ENCODE data around the gene TRIM66. TPM values are rescaled to one million over a fixed set of nuclear protein-coding genes. Genes with fewer than 3 reads are reported as not detected.
A peak's percentile ranks its signal among the peaks of the same experiment; 100 is the strongest.

Gene TRIM66
- total and polyA plus RNA-seq, 2 of the 8 experiments (the other 6 are each of a cell fraction or from before 2014, with no cell fraction given): 3.1 to 3.5 TPM

GRCh38 chr11:8593935-8594909 is 88.2 kb downstream of the TRIM66 start, which contains the start of gene STK33:
Gene STK33 (minus strand): TSS chr11:8594228. CDS start chr11:8474905, 119,323 bp downstream.
- Histone ChIP-seq H3K36me3 (ENCODE audit: control insufficient read depth in 2 of 4, insufficient read depth in 4 of 4, low read length in 3 of 4) (no peaks in the 10 kb centered on the region), H4K5ac (ENCODE audit: insufficient read length, low read depth, low read length) (peak within 1 kb of the TSS; percentile 94), H2BK120ac (replicated peaks; ENCODE audit: low read depth, low read length) (peak within 1 kb of the TSS; percentile 29), H3K23ac (ENCODE audit: insufficient read length) (no peak within 1 kb of the TSS), H3K4me2 (ENCODE audit: insufficient read depth in 1 of 2, low read depth in 2 of 2, low read length in 2 of 2) (peak within 1 kb of the TSS; percentile 80 to 91), H3K14ac (ENCODE audit: insufficient read length) (peak within 1 kb of the TSS; percentile 35), H4K8ac (ENCODE audit: extremely low read depth, insufficient read depth, low read length) (peak within 1 kb of the TSS; percentile 94; the same call in 1 of the 2 replicates), H2BK15ac (ENCODE audit: low read length) (peak within 1 kb of the TSS; percentile 61; the same call in 1 of the 2 replicates), H2BK12ac (ENCODE audit: low read depth, low read length) (no peak within 1 kb of the TSS), H3K9ac (replicated peaks in 1 of 4; ENCODE audit: extremely low read depth in 1 of 4, low read depth in 3 of 4, low read length in 3 of 4) (peak within 1 kb of the TSS in 3 of 4 experiments; percentile 67 to 77 (median 69); a peak in 6 of 7 replicates), H2BK20ac (ENCODE audit: low read length) (no peak within 1 kb of the TSS), H3K79me2 (ENCODE audit: control insufficient read depth in 1 of 2, insufficient read depth in 2 of 2, low read length in 2 of 2) (0 out of 4 replicates have a peak, but pooled peaks cover 0 to 12% of the 10 kb centered on the region in 2 experiments), H3K56ac (replicated peaks; ENCODE audit: insufficient read length, low read depth, low read length) (peak within 1 kb of the TSS; percentile 62), H2AFZ (ENCODE audit: low read length) (peak within 1 kb of the TSS; percentile 97), H3K79me1 (ENCODE audit: low read depth, low read length) (no peaks in the 10 kb centered on the region; the same call in 1 of the 2 replicates), H3K18ac (ENCODE audit: extremely low read depth, low read length) (peak within 1 kb of the TSS; percentile 93), H4K20me1 (replicated peaks in 1 of 2; ENCODE audit: control insufficient read depth in 1 of 2, insufficient read depth in 2 of 2, low read length in 2 of 2) (no peaks in the 10 kb centered on the region), H3K9me3 (ENCODE audit: insufficient read depth in 2 of 2, low read depth in 1 of 2, low read length in 1 of 2) (no peaks in the 10 kb centered on the region), H2AK5ac (ENCODE audit: low read depth, low read length) (no peak within 1 kb of the TSS), H3K4ac (replicated peaks; ENCODE audit: insufficient read length, low read depth, low read length) (peak within 1 kb of the TSS; percentile 71), H2BK5ac (ENCODE audit: low read depth, low read length) (peak within 1 kb of the TSS; percentile 19; the same call in 1 of the 2 replicates), H3K4me3 (ENCODE audit: extremely low read depth in 1 of 4, insufficient read depth in 2 of 4, low read depth in 3 of 4, low read length in 4 of 4) (peak within 1 kb of the TSS; percentile 71 to 89 (median 84)), H4K91ac (replicated peaks; ENCODE audit: insufficient read length, low read length) (peak within 1 kb of the TSS; percentile 88), H3K4me1 (replicated peaks in 1 of 4; ENCODE audit: control insufficient read depth in 3 of 4, insufficient read depth in 4 of 4, low read length in 3 of 4) (peaks cover 0 to 10% (median 4%) of the 10 kb centered on the region in 4 experiments; a peak in 4 of 7 replicates), H3K27ac (ENCODE audit: low read depth, low read length) (peak within 1 kb of the TSS; percentile 67), H3K23me2 (ENCODE audit: low read depth, low read length) (peaks cover 10% of the 10 kb centered on the region), H3K27me3 (replicated peaks in 1 of 4; ENCODE audit: control insufficient read depth in 3 of 4, extremely low read depth in 1 of 4, insufficient read depth in 3 of 4, low read length in 3 of 4) (no peaks in the 10 kb centered on the region)
- WGBS, 2 experiments (ENCODE audit: extremely low coverage in 1 of 2, insufficient coverage in 1 of 2, insufficient read length in 1 of 2, insufficient replicate concordance in 2 of 2, low coverage in 1 of 2, low lambda C conversion rate in 2 of 2, missing lambda C conversion rate in 1 of 2): 4% methylated on average over 51 of the region's 55 CpGs; no CpG with 5 or more reads in 1 of the 2 experiments
- POLR2A ChIA-PET (ENCODE audit: partially characterized antibody): interaction anchor here (0.8 to 2.6 kb wide), 9 partner anchors 10 to 236 kb away, joined by 3 to 24 read pairs (median 4); partner anchors contain the start of genes RPL27A and TRIM66
- FAIRE-seq: no peak
- CTCF ChIA-PET (ENCODE audit: partially characterized antibody): interaction anchor here (0.5 to 3.1 kb wide), 4 partner anchors 10 to 371 kb away, joined by 3 to 15 read pairs (median 4); no protein-coding TSS in a partner anchor
- peak; percentile 27 to 88 for DNase-seq (ENCODE audit: low read depth in 1 of 2, low spot score in 2 of 2)
- peak; percentile 80 for TF ChIP-seq MAX (IDR thresholded peaks at IDR 0.05)
- TF ChIP-seq ASH2L (IDR thresholded peaks at IDR 0.05; ENCODE audit: low read length): peak; percentile 89
- TF ChIP-seq SIN3A (conservative IDR thresholded peaks at IDR 0.05 in 1 of 2, IDR thresholded peaks at IDR 0.05 in 1 of 2; ENCODE audit: low read depth in 1 of 2, low read length in 2 of 2): peak in 1 of 2 experiments; percentile 77; a peak in 2 of 4 replicates
- TF ChIP-seq PHF8 (conservative IDR thresholded peaks at IDR 0.05; ENCODE audit: low read depth, low read length): peak; percentile 70
- TF ChIP-seq CTBP2 (IDR thresholded peaks at IDR 0.05; ENCODE audit: borderline replicate concordance, insufficient read depth, insufficient read length, low read length): no peak
- peak; percentile 36; the same call in 1 of the 2 replicates for TF ChIP-seq RFX5 (IDR thresholded peaks at IDR 0.05; ENCODE audit: borderline replicate concordance, low read depth, low read length)
- TF ChIP-seq TAF1 (IDR thresholded peaks at IDR 0.05; ENCODE audit: low read depth, low read length): peak; percentile 60
- TF ChIP-seq RBBP5 (IDR thresholded peaks at IDR 0.05; ENCODE audit: borderline replicate concordance, low read depth, low read length): peak; percentile 84; the same call in 1 of the 2 replicates
